Ishikawa (cell line): ENCODE data around the gene ACSBG1.

ENCODE experiments used
- CREB1 ChIP-seq: IDR thresholded peaks from 2 replicates; pipeline ENCODE4 v1.6.1; 2012; ENCODE audit warnings: low read depth
- EP300 ChIP-seq: IDR thresholded peaks from 2 replicates; pipeline ENCODE4 v1.6.1; 2012; ENCODE audit warnings: borderline replicate concordance
- FOXM1 ChIP-seq: IDR thresholded peaks from 2 replicates; pipeline ENCODE4 v1.6.1; 2012; ENCODE audit warnings: low read depth, borderline replicate concordance
- MAX ChIP-seq: IDR thresholded peaks from 2 replicates; pipeline ENCODE4 v1.6.1; 2012
- RAD21 ChIP-seq: IDR thresholded peaks from 2 replicates; pipeline ENCODE4 v1.6.1; 2012; ENCODE audit warnings: low read depth
- REST ChIP-seq: IDR thresholded peaks from 2 replicates; pipeline ENCODE4 v1.6.1; 2012; ENCODE audit warnings: low read depth, mild to moderate bottlenecking
- TAF1 ChIP-seq: IDR thresholded peaks from 2 replicates; pipeline ENCODE4 v1.6.1; 2012; ENCODE audit warnings: low read depth, mild to moderate bottlenecking
- TCF12 ChIP-seq: IDR thresholded peaks from 2 replicates; pipeline ENCODE4 v1.6.1; 2012; ENCODE audit warnings: low read depth
- TEAD4 ChIP-seq: IDR thresholded peaks from 2 replicates; pipeline ENCODE4 v1.6.1; 2012

DNA sequence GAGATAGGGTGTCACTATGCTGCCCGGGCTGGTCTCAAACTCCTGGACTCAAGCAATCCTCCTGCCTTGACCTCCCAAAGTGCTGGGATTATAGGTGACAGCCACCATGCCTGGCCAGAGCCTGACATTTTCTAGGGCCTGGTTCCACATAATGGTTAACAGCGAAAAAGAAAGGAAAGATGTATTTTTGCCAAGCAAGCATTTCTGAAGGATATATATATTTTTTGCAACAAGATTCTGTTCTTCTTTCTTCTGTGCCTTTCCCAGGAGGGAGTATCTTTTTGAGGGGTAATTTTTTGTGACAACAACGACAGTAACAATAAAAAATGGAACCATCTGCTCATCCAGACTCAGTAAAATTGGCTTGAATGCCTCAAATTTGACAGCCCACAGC is 21.7 kb upstream of the ACSBG1 start:
- TF ChIP-seq RAD21 (no peak), TEAD4 (no peak), EP300 (no peak), TCF12 (no peak), MAX (no peak), CREB1 (no peak), REST (no peak), FOXM1 (no peak), TAF1 (no peak)
